ENCODE results near the gene ISL1. TPM values are rescaled to one million over a fixed set of nuclear protein-coding genes. Genes with fewer than 3 reads are reported as not detected.

Gene ISL1
- total and polyA plus RNA-seq, 2 of the 13 experiments (the other 11 are each of a cell fraction or from before 2014, with no cell fraction given) = not detected

- in situ Hi-C loops (cut with HindIII; ENCODE audit: extremely low pct_ligation_motif_present, low pct_unique_long_range_greater_than_20kb) = no loop called here
- no peaks in the 10 kb centered on the region for H4K20me1 ChIP-seq (ENCODE audit: insufficient read depth, low read length)
- TF ChIP-seq CENPX (CRISPR knock-in tag; IDR thresholded peaks at IDR 0.05) (no peak), FOXJ3 (CRISPR knock-in tag; IDR thresholded peaks at IDR 0.05; ENCODE audit: borderline replicate concordance) (no peak), KAT8 (CRISPR knock-in tag; IDR thresholded peaks at IDR 0.05) (no peak), ADNP (CRISPR knock-in tag; IDR thresholded peaks at IDR 0.05) (no peak), U2AF1 (optimal IDR thresholded peaks at IDR 0.05; ENCODE audit: low read depth, low read length) (no peak), HNF1B (CRISPR knock-in tag; IDR thresholded peaks at IDR 0.05) (no peak), SRSF9 (IDR thresholded peaks at IDR 0.05; ENCODE audit: borderline replicate concordance, insufficient read depth, low read depth, low read length, poor library complexity, severe bottlenecking) (no peak)
- TF ChIP-seq, protein P1, sequence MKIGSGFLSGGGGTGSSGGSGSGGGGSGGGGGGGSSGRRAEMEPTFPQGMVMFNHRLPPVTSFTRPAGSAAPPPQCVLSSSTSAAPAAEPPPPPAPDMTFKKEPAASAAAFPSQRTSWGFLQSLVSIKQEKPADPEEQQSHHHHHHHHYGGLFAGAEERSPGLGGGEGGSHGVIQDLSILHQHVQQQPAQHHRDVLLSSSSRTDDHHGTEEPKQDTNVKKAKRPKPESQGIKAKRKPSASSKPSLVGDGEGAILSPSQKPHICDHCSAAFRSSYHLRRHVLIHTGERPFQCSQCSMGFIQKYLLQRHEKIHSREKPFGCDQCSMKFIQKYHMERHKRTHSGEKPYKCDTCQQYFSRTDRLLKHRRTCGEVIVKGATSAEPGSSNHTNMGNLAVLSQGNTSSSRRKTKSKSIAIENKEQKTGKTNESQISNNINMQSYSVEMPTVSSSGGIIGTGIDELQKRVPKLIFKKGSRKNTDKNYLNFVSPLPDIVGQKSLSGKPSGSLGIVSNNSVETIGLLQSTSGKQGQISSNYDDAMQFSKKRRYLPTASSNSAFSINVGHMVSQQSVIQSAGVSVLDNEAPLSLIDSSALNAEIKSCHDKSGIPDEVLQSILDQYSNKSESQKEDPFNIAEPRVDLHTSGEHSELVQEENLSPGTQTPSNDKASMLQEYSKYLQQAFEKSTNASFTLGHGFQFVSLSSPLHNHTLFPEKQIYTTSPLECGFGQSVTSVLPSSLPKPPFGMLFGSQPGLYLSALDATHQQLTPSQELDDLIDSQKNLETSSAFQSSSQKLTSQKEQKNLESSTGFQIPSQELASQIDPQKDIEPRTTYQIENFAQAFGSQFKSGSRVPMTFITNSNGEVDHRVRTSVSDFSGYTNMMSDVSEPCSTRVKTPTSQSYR (CRISPR knock-in tag; IDR thresholded peaks at IDR 0.05; ENCODE audit: borderline replicate concordance) = no peak
- H3K27me3 ChIP-seq (ENCODE audit: control insufficient read depth in 1 of 2, insufficient read depth in 2 of 2, low read length in 2 of 2) = no peaks in the 10 kb centered on the region; a peak in 1 of 5 replicates
- no peak overlapping the region for H3K4me3 ChIP-seq (replicated peaks in 1 of 3; ENCODE audit: insufficient read depth in 1 of 3, low read depth in 2 of 3, low read length in 3 of 3)
- no peaks in the 10 kb centered on the region for H3K79me2 ChIP-seq (ENCODE audit: insufficient read depth, low read length)
- H3K9ac ChIP-seq (ENCODE audit: insufficient read depth, low read depth, low read length) = no peak overlapping the region
- no peak overlapping the region for H3K4me2 ChIP-seq (ENCODE audit: low read depth, low read length)
- DNase-seq (ENCODE audit: low spot score) (no peak), FAIRE-seq (no peak), ATAC-seq (no peak)
- H3K36me3 ChIP-seq (replicated peaks in 1 of 2; ENCODE audit: control insufficient read depth in 1 of 2, insufficient read depth in 2 of 2, low read length in 2 of 2) = no peaks in the 10 kb centered on the region
- 3% methylated on average over 3 of the region's 3 CpGs for WGBS (ENCODE audit: low lambda C conversion rate)
- BruUV-seq (replicated peaks) = no TSS peak
- intact Hi-C loops (cut with micrococcal nuclease; ENCODE audit: unreplicated experiment) = no loop called here
- no peak overlapping the region for H3K27ac ChIP-seq (ENCODE audit: extremely low read length, insufficient read depth, low read length)
- H3K9me3 ChIP-seq (ENCODE audit: low read length) = no peaks in the 10 kb centered on the region
- H2AFZ ChIP-seq (ENCODE audit: low read length) = no peak overlapping the region
- H3K4me1 ChIP-seq (ENCODE audit: insufficient read depth, low read length) = no peaks in the 10 kb centered on the region
- CTCF ChIA-PET (ENCODE audit: low intra/inter-chr PET ratio, low total read pairs) = no interaction called here
- POLR2A ChIA-PET = no interaction called here
These were observed 49.9 kb downstream of the ISL1 start for GRCh38 chr5:51433052-51433710.
